GM21515 (cell line): Measurements from ENCODE around the gene LRCH2.
"Not testable (repeated sequence)": the region's sequence is repeated elsewhere in the genome, so short reads cannot be mapped to it uniquely, and the experiment has no call there.

Experiments used
- ATAC-seq: cut with Tn5 transposase; IDR thresholded peaks from one replicate; pipeline ENCODE4 v1.9.1; 2021; ENCODE audit not compliant: unreplicated experiment

The LRCH2 gene

GRCh38 chrX:115214151-115214550, 19.7 kb downstream of the LRCH2 start:
- ATAC-seq: no peak

GRCh38 chrX:115209547-115209946, 24.3 kb downstream of the LRCH2 start:
- ATAC-seq: not testable (repeated sequence)

- ATAC-seq: no peak
These were observed 29.9 kb downstream of the LRCH2 start for GRCh38 chrX:115204040-115204439.

DNA sequence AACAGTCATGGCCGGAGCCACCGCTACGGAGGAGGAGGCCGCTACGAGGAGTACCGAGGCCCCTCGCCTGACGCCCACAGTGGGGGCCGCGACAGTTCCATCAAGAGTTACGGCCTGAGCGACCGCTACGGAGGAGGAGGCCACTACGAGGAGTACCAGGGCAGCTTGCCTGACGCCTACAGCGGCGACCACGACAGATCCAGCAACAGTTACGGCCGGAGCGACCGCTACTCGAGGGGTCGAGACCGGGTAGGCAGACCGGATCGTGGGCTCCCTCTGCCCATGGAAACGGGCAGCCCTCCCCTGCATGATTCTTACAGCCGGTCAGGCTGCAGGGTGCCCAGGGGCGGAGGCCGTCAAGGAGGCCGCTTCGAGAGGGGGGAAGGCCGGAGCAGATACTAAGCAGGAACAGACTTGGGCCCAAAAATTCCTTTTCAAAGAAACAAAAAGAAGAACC, 41.6 kb downstream of the LRCH2 start:
- no peak for ATAC-seq

- no peak for ATAC-seq
These were observed 42.2 kb downstream of the LRCH2 start for GRCh38 chrX:115191490-115192243.

- no peak for ATAC-seq
These were observed 43.0 kb downstream of the LRCH2 start for GRCh38 chrX:115190636-115191489.

DNA sequence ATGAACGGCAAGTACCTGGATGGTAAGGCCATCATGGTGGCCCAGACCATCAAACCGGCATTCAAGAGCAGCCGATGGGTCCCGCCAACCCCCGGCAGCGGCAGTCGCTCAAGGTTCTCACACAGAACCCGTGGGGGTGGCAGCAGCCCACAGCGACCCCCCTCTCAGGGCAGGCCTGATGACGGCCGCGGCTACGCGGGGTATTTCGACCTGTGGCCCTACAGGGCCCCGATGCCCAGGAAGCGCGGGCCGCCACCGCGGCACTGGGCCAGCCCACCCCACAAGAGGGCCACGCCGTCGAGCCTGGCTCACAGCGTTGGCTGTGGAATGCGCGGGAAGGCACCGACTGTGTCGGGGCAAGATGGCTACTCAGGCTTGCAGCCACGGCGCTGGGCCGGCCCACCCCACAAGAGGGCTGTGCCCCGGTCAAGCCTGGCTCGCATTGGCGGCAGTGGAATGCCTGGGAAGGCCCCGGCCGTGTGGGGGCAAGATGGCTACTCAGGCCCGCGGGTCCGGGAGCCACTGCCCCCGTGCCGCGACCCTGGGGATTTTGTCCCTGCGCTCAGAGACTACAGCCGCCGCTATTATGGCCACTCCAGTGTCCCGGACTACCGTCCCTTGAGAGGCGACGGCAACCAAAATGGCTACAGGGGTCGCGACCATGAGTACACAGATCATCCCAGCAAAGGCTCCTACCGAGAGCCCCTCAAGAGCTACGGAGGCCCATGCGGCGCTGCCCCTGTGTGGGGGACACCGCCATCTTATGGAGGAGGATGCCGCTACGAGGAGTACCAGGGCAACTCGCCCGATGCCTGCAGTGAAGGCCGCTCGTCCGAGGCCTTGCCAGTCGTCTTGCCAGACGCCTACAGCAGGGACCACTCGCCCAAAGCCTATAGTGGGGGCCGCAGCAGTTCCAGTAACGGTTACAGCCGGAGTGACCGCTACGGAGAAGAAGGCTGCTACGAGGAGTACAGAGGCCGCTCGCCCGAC, 44.0 kb downstream of the LRCH2 start:
- ATAC-seq: no peak

DNA sequence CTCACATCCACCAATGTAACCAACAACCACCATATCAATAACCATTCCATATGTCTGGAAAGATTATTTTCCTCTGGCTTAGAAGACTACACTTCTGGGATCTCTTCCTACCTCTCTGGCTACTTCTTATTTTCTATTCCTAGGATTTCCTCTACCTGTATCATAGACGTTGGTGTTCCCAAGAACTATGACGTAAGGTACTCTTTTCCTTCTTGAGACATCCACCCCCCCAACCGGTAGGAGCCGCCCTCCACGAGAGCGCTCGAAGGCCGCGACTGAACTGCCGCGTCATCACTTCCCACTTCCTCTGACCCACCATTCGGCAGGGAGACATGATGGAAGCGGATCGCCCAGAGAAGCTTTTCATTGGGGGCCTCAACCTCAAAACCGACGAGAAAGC, 44.8 kb downstream of the LRCH2 start, which contains the start of gene RBMXL3:
RBMXL3 (plus strand) TSS at position 301 of the 400 bp plus-strand sequence; CDS start at position 333, 32 bp downstream.
- no peak for ATAC-seq

DNA sequence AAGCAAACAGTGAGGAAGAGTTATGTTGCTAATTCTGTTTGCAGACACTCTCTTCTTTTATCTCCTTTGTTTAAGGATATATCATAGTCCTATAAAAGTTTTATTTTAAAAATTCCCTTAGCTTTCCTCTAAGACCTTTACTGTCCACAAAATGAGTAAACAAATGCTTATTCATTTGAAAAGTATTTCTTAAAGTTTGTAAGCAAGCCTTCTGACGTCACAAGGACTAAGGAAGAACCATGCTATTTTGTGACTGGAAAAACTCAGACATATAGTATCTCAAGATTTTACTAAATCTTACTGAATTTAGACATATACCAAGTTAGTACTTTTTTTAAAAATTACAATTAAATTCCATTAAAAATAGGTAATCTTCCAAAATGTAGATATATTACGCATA, 49.9 kb downstream of the LRCH2 start:
- no peak for ATAC-seq

DNA sequence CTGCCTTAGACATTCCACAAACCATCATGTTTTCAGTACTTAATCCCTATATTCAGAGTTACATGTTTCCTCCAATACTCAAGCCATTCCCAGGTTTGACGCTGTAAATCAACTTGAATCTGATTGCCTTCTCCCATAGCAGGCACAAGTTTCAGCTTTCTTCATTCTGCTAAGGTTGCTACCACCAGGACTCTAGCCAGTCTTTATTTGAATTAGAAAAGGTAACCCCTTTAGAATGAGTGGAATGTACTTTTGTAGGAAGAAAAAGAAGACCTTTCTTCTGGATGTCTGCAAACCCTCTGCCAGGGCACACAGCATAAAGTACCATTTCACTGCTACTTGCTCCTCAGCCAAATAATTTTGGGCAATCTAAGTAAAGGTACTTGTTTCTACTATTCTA, 55.4 kb downstream of the LRCH2 start:
- no peak for ATAC-seq

DNA sequence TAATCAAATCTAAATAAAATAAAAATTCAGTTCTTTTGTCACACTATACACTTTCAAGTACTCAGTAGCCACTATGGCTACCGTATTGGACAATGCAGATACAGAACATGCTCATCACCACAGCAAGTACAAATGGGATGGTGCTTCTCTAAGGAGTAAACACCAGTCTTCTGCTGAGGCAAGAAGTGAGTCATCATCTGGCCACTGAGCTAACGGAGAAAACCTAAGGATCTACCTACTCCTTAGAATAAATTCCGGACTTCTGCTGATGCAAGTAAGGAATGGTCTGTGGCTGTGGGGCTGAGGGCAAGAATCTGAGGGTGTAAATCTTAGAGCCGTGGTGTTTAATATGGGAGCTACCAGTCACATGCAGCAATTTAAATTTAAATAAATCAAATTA, 56.0 kb downstream of the LRCH2 start:
- ATAC-seq: no peak

DNA sequence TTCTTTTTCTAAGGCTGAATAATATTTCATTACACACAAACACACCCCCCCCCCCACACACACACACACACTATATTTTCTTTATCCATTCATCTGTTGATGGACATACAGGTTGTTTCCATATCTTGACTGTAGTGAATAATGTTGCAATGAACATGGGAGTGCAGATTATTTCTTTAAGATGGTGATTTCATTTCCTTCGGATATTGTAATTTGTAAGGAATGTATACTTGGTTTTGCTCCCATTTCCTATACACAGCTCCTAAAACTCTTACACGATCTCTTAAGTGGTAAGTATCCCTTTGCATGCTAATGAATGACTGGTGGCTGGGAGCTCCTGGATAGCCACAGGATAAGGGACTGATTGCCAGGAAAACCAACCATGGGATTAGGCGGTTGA, 59.3 kb downstream of the LRCH2 start:
- ATAC-seq: no peak

- ATAC-seq: no peak
These were observed 60.7 kb downstream of the LRCH2 start for GRCh38 chrX:115173181-115173580.

- no peak for ATAC-seq
These were observed 86.7 kb downstream of the LRCH2 start for GRCh38 chrX:115147220-115147619.

DNA sequence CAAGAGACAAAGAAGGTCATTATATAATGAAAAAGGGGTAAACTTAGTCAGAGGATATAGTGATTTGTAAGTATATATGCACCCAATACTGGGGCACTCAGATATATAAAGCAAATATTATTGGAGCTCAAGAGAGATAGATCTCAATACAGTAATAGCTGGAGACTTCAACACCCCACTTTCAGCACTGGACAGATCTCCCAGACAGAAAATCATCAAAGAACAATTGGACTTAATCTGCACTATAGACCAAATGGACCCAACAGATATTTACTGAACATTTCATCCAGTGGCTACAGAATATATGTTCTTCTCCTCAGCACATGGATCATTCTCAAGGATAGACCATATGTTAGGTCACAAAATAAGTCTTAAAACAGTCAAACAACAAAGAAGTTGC, 91.8 kb downstream of the LRCH2 start:
- ATAC-seq: no peak

- ATAC-seq: no peak
These were observed 95.9 kb downstream of the LRCH2 start for GRCh38 chrX:115138040-115138439.

GRCh38 chrX:115134382-115134781, 99.5 kb downstream of the LRCH2 start:
- ATAC-seq: no peak

- ATAC-seq: no peak
These were observed 121.5 kb downstream of the LRCH2 start for GRCh38 chrX:115112411-115112810.

DNA sequence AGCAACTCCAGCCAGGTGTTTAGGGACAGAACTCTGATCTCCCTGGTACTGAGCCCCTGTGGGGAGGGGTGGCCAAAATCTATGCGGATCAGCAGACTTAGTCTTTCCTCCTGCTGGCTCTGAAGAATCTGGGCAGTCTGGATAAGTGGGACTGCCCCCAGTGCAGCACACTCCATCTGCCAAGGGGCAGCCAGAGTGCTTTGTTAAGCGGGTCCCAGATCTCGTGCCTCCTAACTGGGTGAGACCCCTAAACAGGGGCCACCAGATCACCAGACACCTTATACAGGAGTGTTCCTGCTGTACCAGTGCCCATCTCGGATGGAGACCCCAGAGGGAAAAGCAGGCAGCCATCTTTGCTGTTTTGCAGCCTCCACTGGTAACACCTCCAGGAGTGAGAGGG, 135.0 kb downstream of the LRCH2 start:
- ATAC-seq: no peak

GRCh38 chrX:115093191-115093590, 140.7 kb downstream of the LRCH2 start:
- no peak for ATAC-seq

- ATAC-seq: no peak
These were observed 144.5 kb downstream of the LRCH2 start for GRCh38 chrX:115089419-115089818.
